ENCODE results near the gene UBAP2L. TPM values are rescaled to one million over a fixed set of nuclear protein-coding genes. Genes with fewer than 3 reads are reported as not detected.

The UBAP2L gene
- total and polyA plus RNA-seq, 9 of the 15 experiments (the other 6 are each of a cell fraction or from before 2014, with no cell fraction given) = 75.0 to 245 (median 119) TPM

- TF ChIP-seq MTA3 (IDR thresholded peaks at IDR 0.05; ENCODE audit: borderline replicate concordance) (peak; percentile 69; the same call in 1 of the 2 replicates), NFIC (IDR thresholded peaks at IDR 0.05) (peak; percentile 40; the same call in 1 of the 2 replicates), JUN (IDR thresholded peaks at IDR 0.05; ENCODE audit: borderline replicate concordance, low read depth, low read length) (peak; percentile 93; the same call in 1 of the 2 replicates), JUN (CRISPR knock-in tag; IDR thresholded peaks at IDR 0.05; ENCODE audit: borderline replicate concordance) (0 out of 2 replicates have a peak, but pooled peaks have one; percentile 3), SPI1 (IDR thresholded peaks at IDR 0.05; ENCODE audit: borderline replicate concordance, low read depth, low read length) (peak; percentile 93), ZNF780A (CRISPR knock-in tag; IDR thresholded peaks at IDR 0.05) (no peak), HDAC8 (tag; IDR thresholded peaks at IDR 0.05) (peak; percentile 61; the same call in 1 of the 2 replicates), ZNF609 (CRISPR knock-in tag; IDR thresholded peaks at IDR 0.05; ENCODE audit: borderline replicate concordance) (0 out of 2 replicates have a peak, but pooled peaks have one; percentile 87), ZBTB5 (IDR thresholded peaks at IDR 0.05) (no peak), ZNF75A (CRISPR knock-in tag; IDR thresholded peaks at IDR 0.05) (no peak), NCOA2 (IDR thresholded peaks at IDR 0.05; ENCODE audit: partially characterized antibody in 2 of 2) (no peak), SIX5 (IDR thresholded peaks at IDR 0.05; ENCODE audit: borderline replicate concordance in 1 of 2, insufficient read depth in 1 of 2, low read depth in 1 of 2, low read length in 2 of 2) (peak in 1 of 2 experiments; percentile 7; a peak in 1 of 4 replicates), MTA1 (IDR thresholded peaks at IDR 0.05; ENCODE audit: borderline replicate concordance) (peak; percentile 63; the same call in 1 of the 2 replicates), NR4A1 (CRISPR knock-in tag; IDR thresholded peaks at IDR 0.05) (peak; percentile 78; the same call in 1 of the 2 replicates), NR4A1 (tag; IDR thresholded peaks at IDR 0.05) (no peak), ZKSCAN1 (IDR thresholded peaks at IDR 0.05; ENCODE audit: low read depth, low read length) (no peak), THRAP3 (IDR thresholded peaks at IDR 0.05; ENCODE audit: borderline replicate concordance) (no peak), EGR1 (conservative IDR thresholded peaks at IDR 0.05) (peak; percentile 93)
- TF ChIP-seq, protein P1, sequence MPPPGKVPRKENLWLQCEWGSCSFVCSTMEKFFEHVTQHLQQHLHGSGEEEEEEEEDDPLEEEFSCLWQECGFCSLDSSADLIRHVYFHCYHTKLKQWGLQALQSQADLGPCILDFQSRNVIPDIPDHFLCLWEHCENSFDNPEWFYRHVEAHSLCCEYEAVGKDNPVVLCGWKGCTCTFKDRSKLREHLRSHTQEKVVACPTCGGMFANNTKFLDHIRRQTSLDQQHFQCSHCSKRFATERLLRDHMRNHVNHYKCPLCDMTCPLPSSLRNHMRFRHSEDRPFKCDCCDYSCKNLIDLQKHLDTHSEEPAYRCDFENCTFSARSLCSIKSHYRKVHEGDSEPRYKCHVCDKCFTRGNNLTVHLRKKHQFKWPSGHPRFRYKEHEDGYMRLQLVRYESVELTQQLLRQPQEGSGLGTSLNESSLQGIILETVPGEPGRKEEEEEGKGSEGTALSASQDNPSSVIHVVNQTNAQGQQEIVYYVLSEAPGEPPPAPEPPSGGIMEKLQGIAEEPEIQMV (tag; conservative IDR thresholded peaks at IDR 0.05; ENCODE audit: low read depth) = no peak
Measured at GRCh38 chr1:154220071-154220969, at the start of gene UBAP2L (continued).
